Stimulated activated CD8-positive, alpha-beta memory T cell treated with anti-CD3 and anti-CD28 coated beads, Interleukin-7, amount 100 ng/mL, for 4 hours (primary cell): ENCODE measurements around the gene BTBD19.
"Not testable (repeated sequence)": the region's sequence is repeated elsewhere in the genome, so short reads cannot be mapped to it uniquely, and the experiment has no call there.

ENCODE experiments used
- DNase-seq, 2 donors: peaks; one replicate each; pipeline ENCODE4 v3.0.0-alpha.2; 2020; ENCODE audit warnings: low read depth in 2 of 2

BTBD19 gene

DNA sequence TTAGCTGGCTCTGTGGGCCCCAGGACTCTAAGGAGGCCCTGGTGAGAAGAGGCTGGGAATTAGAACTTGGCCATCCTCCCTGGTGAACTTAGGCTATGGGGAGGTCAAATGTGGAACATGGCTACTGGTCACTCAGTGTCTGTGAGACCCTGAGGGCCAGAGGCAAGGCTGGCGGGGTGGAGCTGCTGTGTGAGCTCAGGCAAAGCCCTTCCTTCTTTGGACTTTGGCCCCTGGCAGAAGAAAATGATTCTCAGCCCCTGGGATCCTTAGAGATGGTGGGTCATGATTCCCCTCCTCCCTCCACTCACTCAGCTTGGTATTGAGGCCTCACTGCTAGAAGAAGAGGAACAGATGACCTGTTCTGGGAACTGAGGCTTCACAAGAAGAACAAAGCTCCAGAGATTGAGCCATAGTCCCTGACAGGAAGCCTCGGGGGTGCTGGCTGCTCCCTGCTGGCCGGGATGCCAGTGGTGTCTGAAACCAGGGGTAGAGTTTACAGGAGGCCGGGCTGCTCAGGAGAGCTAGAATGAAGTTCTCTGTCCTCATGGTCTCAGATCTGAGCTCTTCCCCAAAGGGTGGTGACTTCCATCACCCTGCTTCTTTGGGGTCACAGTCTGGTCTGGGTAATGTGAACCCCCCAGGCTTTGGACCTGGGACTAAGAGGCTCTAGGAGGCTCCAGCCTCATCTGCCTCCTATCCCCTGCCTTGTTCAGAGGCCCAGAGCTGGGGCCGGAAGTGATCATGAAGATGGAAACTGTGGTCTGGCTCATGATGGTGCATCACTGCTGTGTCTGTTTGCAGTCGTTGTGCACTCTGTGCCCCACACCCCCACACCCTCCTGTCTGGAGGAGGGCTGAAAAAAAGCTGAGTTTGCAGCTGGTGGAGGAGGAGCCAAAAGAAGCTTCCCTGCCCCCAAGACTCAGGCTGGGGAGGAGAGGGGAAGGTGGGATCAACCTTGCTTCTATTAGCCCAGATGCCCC is 905 bp downstream of the BTBD19 start:
- peak; percentile 82 to 89 for DNase-seq

DNA sequence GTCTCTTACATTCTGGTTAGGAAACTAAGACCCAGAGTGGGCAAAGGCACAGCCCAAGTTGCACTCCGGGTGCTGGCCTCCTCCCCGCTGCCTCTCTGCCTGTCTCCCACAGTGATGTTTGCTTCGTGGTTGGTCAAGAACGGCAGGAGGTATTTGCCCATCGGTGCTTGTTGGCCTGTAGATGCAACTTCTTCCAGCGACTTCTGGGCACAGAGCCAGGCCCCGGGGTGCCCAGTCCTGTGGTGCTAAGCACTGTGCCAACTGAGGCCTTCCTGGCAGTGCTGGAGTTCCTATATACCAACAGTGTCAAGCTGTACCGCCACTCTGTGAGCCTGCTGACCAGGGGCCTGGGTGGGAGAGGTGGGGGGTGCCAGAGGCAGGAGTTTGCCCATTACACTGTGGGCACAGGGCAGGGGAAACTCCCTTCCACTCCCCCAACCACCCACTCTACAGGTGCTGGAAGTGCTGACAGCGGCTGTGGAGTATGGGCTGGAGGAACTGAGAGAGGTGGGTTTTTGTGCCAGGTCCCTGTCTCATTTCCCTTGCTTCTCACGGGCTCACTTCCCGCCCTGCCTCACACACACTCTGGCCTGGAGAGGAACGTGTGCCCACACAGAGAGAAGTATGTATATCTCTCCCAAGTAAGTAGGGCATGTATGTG is 1.9 kb downstream of the BTBD19 start:
- DNase-seq: no peak

DNA sequence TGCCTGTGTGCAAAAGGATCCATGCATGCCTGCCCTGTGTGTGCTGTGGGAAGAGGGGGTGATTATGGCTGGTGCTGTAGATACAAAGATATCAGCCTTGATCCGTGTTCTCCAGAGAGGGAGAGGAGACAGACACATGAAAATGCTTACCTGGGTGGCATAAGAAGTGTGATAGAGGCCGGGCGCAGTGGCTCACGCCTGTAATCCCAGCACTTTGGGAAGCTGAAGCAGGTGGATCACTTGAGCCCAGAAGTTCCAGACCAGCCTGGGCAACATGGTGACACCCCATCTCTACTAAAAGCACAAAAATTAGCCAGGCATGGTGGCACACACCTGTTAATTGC is 2.4 kb downstream of the BTBD19 start:
- DNase-seq: not testable (repeated sequence)

DNA sequence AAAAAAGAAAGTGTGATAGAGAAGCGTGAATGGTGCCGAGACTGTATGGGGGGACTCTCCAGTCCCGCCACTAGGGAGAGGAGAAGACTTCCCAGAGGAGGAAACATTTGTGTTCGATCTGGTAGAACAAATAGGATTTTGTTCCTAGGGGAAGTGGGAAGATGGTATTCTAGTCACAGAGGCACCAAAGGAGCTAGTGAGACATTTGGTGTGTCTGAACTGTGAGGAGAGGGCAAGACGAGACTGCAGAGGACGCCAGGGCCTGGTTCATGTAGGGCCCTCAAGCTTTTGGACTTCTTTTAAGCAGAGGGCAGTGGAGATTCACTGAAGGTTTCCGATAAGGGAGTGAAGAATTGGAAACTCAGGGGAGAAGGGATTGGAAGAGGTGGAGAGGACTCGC is 2.9 kb downstream of the BTBD19 start:
- no peak for DNase-seq

DNA sequence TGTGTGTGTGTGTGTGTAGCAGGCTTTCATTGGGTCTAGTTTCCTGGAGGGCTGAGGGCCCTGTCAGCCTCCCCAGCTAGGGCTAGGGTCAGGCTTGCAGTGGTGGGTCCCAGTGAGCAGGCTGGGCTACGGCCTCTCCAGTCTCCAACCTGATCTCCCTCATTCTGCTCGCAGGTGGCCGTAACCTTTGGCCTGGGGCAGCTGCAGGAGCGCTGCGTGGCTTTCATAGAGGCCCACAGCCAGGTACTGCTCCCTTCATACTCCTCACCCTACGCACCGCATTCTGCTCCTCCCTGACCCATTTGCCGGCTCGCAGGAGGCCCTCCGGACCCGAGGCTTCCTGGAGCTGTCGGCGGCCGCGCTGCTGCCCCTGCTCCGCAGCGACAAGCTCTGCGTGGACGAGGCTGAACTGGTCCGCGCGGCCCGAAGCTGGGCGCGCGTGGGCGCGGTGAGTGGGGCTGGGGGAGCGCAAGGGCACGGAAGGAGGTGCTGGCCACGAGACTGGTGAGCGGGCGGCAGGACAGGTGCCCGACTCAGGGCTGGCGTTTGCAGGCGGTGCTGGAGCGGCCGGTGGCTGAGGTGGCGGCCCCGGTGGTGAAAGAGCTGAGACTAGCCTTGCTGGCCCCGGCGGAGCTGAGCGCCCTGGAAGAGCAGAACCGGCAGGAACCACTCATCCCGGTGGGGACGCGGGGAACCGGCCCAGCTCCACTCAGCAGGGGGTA is 4.7 kb downstream of the BTBD19 start:
- no peak for DNase-seq

DNA sequence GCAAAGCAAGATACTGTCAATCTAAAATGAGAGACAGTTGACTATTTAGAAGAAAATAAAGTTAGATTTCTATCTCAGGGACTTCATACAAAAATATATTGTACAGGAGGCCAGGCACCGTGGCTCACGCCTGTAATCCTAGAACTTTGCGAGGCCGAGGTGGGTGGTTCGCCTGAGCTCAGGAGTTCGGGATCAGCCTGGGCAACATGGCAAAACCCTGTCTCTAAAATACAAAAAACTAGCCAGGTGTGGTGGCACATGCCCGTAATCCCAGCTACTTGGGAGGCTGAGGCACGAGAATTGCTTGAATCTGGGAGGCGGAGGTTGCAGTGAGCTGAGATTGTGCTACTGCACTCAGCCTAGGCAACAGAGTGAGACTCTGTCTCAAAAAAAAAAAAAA is 7.6 kb downstream of the BTBD19 start:
- not testable (repeated sequence) for DNase-seq

DNA sequence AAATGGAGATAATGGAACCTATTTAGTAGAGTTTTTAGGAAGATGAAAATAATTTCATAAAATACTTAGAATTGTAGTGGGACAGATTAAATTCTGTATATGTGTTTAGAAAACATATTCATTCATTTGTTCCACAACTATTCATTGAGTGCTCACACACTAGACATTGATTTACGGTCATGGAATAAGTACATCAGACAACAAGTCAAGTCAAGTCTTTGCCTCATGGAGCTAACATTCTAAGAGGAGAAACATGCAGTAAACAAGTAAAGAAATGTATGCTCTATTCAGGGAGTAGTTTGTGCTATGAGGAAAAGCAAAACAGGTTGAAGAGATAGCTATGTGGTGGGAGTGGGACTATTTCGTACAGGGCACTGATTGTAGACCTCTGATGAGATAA is 9.0 kb downstream of the BTBD19 start:
- DNase-seq: no peak

DNA sequence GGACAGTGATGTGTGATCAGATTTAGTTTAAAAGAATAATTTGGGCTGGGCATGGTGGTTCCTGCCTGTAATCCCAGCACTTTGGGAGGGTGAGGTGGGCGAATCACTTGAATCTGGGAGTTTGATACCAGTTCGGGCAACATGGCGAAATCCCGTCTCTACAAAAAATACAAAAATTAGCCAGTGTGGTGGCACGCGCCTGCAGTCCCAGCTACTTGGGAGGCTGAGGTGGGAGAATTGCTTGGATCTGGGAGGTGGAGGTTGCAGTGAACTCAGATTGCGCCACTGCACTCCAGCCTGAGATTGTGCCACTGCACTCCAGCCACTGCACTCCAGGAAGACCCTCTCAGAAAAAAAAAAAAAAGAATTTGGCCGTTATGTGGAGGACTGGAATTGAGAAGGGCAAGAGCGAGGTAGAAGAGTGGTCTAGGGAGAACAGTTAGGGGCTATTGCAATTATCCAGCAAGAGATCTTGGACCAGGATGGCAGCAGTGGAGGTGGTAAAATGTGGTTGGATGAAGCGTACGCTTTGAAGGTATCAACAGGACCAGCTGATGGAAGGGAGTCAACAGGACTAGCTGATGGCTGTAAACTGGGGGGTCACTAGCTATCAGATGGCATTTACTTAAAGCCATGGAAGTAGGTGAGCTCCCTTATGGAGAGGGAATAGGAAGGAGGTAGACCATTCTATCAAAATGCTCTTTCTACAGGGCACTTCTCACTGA is 9.6 kb downstream of the BTBD19 start:
- DNase-seq: no peak

DNA sequence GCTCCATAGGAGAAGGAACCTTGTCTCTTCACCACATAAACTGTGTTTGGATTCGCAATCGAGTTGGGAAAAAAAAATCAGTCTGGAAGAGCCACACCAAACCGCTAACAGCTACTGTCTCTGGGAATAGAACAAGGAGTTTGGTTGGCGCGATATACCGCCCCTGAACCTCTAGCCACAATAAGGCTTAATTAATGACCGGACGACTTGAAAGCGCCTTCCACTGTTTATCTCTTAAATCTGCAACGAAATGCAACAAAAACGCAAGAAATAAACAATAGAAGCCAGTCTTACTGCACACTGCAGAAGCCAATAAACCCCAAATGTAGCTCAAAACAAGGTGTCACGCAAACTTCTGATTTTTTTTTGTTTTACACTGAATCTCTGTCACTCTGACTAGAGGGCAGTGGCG is 10.9 kb downstream of the BTBD19 start:
- DNase-seq: no peak

DNA sequence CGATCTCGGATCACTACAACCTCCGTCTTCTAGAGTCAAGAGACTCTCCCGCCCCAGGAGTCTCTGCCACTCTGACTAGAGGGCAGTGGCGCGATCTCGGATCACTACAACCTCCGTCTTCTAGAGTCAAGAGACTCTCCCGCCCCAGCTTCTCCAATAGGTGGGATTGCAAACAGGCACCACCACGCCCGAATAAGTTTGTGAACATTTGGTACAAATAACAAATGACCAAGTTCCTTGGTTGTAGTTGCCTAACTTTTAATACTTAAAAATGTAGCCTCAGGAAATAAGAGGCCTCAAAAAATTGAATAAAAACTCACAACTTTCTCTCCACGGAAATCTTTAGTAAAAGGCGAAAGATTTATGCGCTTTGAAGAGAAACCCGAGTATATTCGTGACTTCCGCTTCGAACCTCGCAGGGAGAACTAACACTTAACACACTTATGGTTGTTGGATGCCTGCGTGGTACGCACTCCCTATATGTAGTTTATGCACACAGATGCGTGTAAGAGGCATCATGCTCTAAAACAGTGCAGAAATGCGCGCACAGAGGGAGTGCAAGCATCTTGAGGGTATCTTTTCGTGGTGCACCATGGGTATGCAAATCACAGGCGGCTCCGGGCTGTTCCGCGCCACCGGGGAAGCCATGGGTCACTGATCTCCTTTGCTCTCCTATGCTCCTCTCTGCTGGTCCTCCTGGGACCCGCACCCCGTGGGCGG is 11.4 kb downstream of the BTBD19 start:
- DNase-seq: peak; percentile 55 to 60

DNA sequence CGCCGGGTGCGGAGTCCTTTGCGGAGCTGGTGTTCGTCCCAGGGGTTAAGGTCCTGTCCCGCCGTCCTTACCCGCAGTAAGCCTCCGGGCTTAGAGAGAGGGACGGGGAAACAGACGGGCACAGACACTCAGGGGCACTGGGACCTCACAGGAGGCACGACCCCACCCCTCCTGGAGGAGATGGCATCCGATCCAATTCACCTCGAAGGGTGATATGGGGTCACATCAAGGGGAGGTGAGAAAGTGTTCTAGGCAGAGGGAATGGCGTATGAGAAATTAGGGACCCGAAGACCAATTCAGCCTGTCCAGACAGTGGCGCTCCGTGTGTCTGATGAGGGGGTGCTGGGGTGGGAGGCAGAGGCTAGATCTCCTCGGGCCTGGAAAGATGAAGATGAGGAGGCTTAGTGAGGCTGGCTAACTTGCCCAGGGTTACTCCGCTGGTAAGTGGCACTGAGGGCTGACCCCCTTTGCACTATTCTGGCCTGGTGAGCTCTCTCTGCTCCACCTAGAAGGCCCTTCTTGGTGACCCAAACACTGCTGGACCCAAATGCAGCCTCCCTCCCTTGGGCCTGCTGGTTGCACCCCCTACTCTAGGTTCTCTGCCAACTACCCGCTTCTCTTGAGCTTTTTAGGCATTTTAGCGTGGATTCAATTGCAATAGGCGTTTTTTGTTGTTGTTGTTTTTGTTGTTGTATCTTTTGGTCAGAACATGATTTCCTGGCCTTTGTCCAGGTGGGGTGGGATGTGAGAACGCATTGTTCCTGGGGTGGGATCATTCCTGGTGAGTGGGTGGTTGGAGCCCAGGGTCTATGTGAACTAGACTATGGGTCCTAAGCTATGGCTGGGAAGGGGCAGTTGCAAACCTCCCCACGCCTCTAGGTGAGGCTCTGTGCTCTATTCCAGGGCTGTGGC is 12.3 kb downstream of the BTBD19 start:
- no peak for DNase-seq

DNA sequence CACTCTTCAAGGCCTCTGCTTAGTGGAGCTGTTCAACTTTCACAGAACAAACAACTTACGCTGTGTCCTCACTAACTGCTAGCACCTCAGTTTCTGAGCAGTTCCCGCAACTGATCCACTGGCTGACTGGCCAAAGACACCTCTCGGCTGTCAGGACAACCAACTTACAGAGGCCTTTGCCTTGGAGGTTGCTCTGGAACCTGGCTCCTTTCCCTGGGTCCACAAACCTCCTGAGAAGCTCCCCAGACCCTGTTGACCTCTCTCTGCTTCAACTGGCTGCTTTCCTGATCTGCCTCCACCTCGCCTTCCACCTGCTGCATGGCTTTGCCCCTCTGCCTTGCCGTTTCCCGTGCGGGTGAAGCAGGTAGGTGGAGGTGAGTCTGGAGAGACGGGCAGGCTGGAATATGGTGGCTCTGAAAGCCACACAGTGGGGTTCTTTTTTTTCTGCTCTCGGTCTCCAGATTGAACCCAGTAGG is 13.0 kb downstream of the BTBD19 start:
- no peak for DNase-seq

DNA sequence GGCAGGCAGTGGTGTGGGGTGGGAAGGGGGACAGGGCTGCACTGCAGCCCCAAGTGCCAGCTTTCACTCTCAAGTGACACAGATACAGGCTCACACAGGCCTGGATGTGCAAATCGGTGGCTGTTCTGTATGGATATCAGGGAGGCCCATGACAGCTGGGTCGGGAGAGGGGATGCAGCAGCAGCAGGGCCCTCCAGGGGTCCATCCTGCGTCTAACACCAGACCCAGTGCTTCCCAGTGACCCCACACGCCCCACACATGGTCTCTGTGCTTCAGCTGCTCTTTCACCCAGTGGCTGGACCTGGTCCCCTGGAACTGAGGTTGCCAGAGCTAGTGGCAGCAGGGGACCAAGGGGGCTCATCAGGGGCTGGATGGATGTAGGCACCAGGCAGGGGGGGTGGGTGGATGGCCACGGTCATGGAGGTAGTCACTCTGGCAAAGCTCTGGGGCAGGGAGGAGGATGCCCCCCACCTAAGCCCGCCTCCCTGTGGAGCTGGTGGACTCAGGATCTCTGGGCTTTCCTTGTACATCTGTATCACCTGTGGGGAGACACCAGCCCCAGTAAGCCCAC is 13.9 kb downstream of the BTBD19 start:
- no peak for DNase-seq

DNA sequence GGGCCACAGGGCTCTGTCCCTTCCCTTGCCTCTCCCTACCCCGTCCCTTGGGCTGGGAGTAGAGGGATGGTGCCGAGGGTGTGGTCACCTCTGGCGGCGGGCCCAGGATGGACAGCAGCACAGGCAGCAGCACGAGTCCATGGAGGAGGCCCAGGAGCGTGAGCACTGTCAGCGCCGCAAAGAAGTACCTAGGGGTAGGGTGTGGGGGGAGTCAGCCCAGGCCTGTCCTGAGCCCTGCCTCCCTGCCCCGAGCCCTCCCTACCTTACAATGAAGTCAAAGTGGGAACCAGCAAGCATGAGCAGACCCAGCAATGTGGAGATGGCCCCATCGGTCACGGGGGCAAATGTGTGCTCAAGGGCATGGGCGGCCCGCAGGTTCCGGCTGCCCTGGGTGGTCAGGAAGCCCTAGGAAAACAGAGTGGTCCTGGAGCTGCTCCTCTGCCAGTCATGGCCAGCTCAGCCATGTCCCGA is 14.7 kb downstream of the BTBD19 start:
- no peak for DNase-seq

DNA sequence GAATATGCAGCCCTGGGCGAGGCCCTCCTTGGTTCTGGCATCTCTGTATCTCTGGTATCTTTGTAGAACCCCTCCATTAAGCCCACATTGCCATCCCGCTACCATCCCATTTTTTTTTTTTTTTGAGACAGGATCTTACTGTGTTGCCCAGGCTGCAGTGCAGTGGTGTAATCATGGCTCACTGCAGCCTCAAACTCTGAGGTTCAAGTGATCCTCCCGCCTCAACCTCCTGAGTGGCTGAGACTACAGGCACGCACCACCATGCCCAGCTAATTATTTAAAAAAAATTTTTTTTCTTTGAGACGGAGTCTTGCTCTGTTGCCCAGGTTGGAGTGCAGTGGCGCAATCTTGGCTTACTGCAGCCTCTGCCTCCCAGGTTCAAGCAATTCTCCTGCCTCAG is 16.1 kb downstream of the BTBD19 start:
- DNase-seq: not testable (repeated sequence)

DNA sequence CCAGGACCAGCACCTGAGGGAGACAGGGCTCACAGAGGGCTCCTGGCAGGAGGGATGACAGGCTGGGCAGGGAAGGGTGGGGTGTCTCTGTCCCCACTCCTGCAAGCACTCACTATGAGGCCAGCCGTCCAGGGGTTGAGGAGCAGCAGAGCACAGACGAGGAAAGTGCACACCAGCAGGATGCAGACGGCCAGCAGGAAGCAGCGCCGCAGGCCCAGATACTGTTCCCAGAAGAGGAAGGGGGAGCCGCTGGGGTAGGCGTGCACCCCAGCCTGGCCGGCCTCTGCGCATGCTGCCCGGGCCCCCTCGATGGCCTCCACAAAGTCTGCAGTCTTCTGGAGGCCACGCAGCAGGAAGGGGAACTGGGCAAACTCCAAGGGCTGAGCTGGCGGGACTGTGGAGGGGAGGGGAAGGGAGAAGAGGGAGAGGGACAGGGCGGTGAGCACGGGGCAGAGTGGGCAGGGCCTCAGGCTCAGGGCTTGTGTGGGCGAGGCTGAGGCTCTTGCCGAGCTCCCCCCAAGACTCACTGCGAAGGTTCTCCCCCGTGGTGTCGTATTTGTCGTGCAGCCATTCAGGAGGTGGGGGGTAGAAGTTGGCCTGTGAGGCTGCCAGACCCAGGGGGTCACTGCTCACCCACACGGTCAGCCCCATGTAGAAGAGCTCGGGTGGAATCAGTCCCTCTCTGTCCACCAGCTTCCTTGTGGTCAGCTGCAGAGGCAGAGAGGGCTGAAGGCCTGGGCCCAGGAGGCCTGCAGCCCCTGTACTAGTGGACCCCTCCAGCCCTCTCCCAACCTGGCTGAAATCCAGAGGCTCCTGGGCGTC is 18.3 kb downstream of the BTBD19 start:
- no peak for DNase-seq

DNA sequence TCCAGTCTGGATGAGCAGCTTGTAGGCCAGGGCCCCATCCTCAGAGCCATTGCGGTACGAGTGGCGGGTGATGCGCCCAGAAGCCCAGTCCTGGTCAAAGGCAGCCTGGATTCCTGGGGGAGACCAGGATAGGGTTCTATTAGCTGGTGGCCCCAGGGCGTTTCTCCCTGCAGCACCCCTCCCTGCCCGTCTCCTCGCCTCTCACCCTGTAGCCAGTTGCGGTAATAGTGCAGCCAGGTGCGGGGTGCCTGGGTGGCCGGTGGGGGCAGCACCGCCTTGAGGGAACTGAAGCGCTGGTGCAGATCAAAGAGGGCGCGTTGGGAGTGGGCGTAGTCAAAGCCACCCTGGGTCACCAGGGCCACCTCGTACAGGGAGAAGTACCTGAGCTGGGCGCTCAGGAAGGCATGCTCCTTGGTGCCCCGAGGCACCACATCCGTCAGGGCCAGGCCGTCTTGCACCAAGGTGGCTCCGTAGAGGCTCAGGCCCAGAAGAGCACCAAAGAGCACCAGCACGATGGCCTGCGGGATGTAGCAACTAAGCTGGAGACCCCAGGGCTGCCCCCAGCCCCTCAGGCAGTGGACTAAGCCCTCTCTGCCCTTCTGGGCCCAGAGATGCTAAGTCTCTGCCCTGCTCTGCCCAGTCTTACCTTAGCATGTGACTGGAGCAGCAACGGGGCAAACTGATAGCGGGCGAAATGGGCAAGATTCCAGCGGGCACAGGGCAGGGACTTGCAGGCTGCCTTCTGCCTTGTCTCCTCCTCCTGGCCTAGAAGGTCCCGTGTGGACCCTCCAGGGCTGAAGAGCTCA is 19.1 kb downstream of the BTBD19 start:
- DNase-seq: no peak
